T-cell (primary cell): ENCODE measurements around the gene TSPAN18. TPM values are rescaled to one million over a fixed set of nuclear protein-coding genes. Genes with fewer than 3 reads are reported as not detected.

ENCODE experiments used
- ATAC-seq, 4 experiments: fragments of 200-7000 bp in 3 of 4; fragments of 150-1000 bp in 1 of 4; cut with Tn5 transposase; replicated peaks in 1 of 4; 1 replicate in 3 of 4; 2 replicates in 1 of 4; pipeline ENCODE4 v1.10.0; 2021; ENCODE audit warnings: moderate library complexity in 3 of 4, mild to moderate bottlenecking in 2 of 4, moderate number of reproducible peaks in 1 of 4
- CTCF ChIA-PET, 2 donors: fragments of 300-600 bp; sonication (Branson Sonifier 250); formaldehyde crosslinking; loops; one replicate each; lab custom pipeline; 2022; ENCODE audit warnings: antibody characterized with exemption in 2 of 2; lab: Charles Lee
- POLR2A ChIA-PET, 2 donors: fragments of 300-600 bp; sonication (Branson Sonifier 250); formaldehyde crosslinking; loops; one replicate each; lab custom pipeline; 2022; ENCODE audit warnings: antibody characterized with exemption in 2 of 2; lab: Charles Lee
- DNase-seq, 35 experiments: peaks; one replicate each; pipeline versions ENCODE4 v3.0.0 to v3.0.0-alpha.2; 2013 to 2023
- H3K27ac ChIP-seq: one replicate; pipeline ENCODE4 v1.5.1; 2013; ENCODE audit warnings: low read length
- H3K27me3 ChIP-seq, 2 experiments: replicated peaks in 1 of 2; 1 replicate in 1 of 2; 2 replicates in 1 of 2; pipeline versions ENCODE4 v1.6.1 to v1.7.0; 2013; ENCODE audit warnings: low read length in 1 of 2, mixed read lengths in 1 of 2; ENCODE audit not compliant: control insufficient read depth in 2 of 2, insufficient read depth in 2 of 2; ENCODE audit errors: extremely low read depth in 1 of 2
- H3K36me3 ChIP-seq, 2 donors: 1 replicate in 1 of 2; 2 replicates in 1 of 2; pipeline versions ENCODE4 v1.6.1 to v1.7.0; 2013; ENCODE audit warnings: low read length in 1 of 2; ENCODE audit not compliant: control insufficient read depth in 2 of 2, insufficient read depth in 1 of 2; ENCODE audit errors: extremely low read depth in 1 of 2
- H3K4me1 ChIP-seq, 2 experiments: 1 replicate in 1 of 2; 2 replicates in 1 of 2; pipeline versions ENCODE4 v1.6.1 to v1.7.0; 2013; ENCODE audit warnings: low read length in 2 of 2, mixed read lengths in 1 of 2; ENCODE audit not compliant: insufficient read depth in 2 of 2, control insufficient read depth in 1 of 2; ENCODE audit errors: extremely low read depth in 1 of 2
- H3K4me3 ChIP-seq, 2 donors: 1 replicate in 1 of 2; 2 replicates in 1 of 2; pipeline versions ENCODE4 v1.5.1 to v1.7.0; 2013; ENCODE audit warnings: mild to moderate bottlenecking in 2 of 2, low read length in 1 of 2, moderate library complexity in 1 of 2; ENCODE audit not compliant: control insufficient read depth in 1 of 2; ENCODE audit errors: extremely low read depth in 1 of 2
- H3K9me3 ChIP-seq: 2 replicates; pipeline ENCODE4 v1.7.0; 2013
- H3K27ac Mint-ChIP-seq, 2 donors: one replicate each; pipeline ENCODE4 v1.8.0; 2020 to 2021; ENCODE audit warnings: mild to moderate bottlenecking in 2 of 2, mixed read lengths in 2 of 2
- H3K27me3 Mint-ChIP-seq, 2 donors: one replicate each; pipeline ENCODE4 v1.8.0; 2021 to 2022; ENCODE audit warnings: mixed read lengths in 2 of 2
- H3K36me3 Mint-ChIP-seq: one replicate; pipeline ENCODE4 v1.8.0; 2021; ENCODE audit warnings: mixed read lengths
- H3K4me1 Mint-ChIP-seq, 3 donors: one replicate each; pipeline ENCODE4 v1.8.0; 2020 to 2022; ENCODE audit warnings: mixed read lengths in 3 of 3, mild to moderate bottlenecking in 1 of 3
- H3K4me3 Mint-ChIP-seq, 3 donors: one replicate each; pipeline ENCODE4 v1.8.0; 2020 to 2022; ENCODE audit warnings: mild to moderate bottlenecking in 3 of 3, mixed read lengths in 3 of 3, moderate library complexity in 3 of 3
- H3K9me3 Mint-ChIP-seq, 3 donors: one replicate each; pipeline ENCODE4 v1.8.0; 2020 to 2022; ENCODE audit warnings: mixed read lengths in 3 of 3
- WGBS: methylation state at CpG from one replicate; pipeline ENCODE4 v1.1.5; 2013; ENCODE audit warnings: missing lambda C conversion rate; ENCODE audit not compliant: insufficient coverage; 5-methylcytosine and 5-hydroxymethylcytosine counted together
- total RNA-seq, 35 experiments: library from RNA in 6 of 35; stranded (reverse) in 6 of 35; fragments of 120-200 nt in 1 of 35; gene quantifications; one replicate each; pipeline versions ENCODE4 v1.2.1 to v1.2.4 and lab custom pipeline; 2013 to 2026

Gene TSPAN18
- total RNA-seq, 5 donors from 2014 or later (not counting 1 experiment from before 2014, with no cell fraction given): 18.4 to 59.1 (median 25.7) TPM

DNA sequence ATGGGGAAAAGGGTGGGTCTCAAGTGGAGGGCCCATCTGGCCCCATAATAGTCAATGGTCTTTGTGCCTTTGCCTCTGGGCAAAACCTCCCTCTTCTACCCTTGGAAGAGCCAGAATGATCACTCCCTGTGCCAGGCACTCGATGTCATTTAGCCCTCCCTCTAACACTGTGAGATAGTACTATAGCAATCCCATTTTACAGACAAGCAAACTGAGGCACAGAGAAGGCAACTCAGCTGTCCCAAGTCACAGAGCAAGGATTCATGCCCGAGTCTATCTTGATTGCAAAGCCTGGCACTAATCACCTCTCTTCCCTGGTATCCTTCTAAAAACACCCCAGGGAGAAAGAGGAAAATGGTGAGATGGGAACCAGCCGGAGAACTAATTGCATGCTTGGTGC lies 147.5 kb downstream of the TSPAN18 start:
- no CpG with 5 or more reads among the region's 3 CpGs for WGBS
- Mint-ChIP-seq H3K4me1 (peaks cover 0 to 8% (median 8%) of the 10 kb centered on the region in 3 donors), H3K4me3 (no peak overlapping the region), H3K36me3 (peaks cover 27% of the 10 kb centered on the region), H3K27me3 (no peaks in the 10 kb centered on the region), H3K27ac (no peak overlapping the region), H3K9me3 (peaks cover 0 to 8% (median 0%) of the 10 kb centered on the region in 3 donors)
- DNase-seq: no peak
- H3K36me3 ChIP-seq: no peaks in the 10 kb centered on the region
- H3K9me3 ChIP-seq: no peaks in the 10 kb centered on the region
- peaks cover 0 to 7% of the 10 kb centered on the region in 2 experiments for H3K27me3 ChIP-seq
- no peak for ATAC-seq
- no peaks in the 10 kb centered on the region for H3K4me1 ChIP-seq
- CTCF ChIA-PET: no interaction called here
- POLR2A ChIA-PET: no interaction called here
- H3K27ac ChIP-seq: no peak overlapping the region
- H3K4me3 ChIP-seq: no peak overlapping the region

DNA sequence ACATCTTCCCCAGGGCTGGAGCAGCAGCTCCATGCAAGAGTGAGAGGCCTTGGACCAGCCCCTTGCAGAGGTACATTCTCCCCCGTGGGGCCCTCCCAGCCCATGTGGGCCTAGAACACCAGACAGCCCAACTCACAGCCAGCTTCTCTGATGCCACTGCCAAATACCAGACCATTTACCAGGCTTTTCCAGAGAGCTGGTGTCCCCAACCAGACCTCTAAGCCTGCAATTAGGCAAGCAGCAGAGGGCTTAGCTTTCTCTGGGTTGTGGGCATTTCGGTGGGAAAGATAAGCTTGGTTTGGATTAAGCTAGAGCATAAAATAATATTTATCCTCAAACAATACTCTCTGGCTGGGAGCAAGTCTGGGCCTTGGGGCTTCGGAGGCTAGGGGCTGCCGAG lies 148.3 kb downstream of the TSPAN18 start:
- Histone ChIP-seq H3K4me1 (no peaks in the 10 kb centered on the region), H3K4me3 (no peak overlapping the region), H3K9me3 (no peaks in the 10 kb centered on the region), H3K27ac (no peak overlapping the region), H3K36me3 (peaks cover 0 to 2% of the 10 kb centered on the region in 2 donors), H3K27me3 (peaks cover 0 to 7% of the 10 kb centered on the region in 2 experiments)
- H3K9me3 Mint-ChIP-seq: peaks cover 0 to 8% (median 0%) of the 10 kb centered on the region in 3 donors
- H3K27me3 Mint-ChIP-seq: no peaks in the 10 kb centered on the region
- DNase-seq (no peak), ATAC-seq (no peak)
- WGBS: 100% methylated on average over 1 of the region's 4 CpGs
- POLR2A ChIA-PET: no interaction called here
- peaks cover 24% of the 10 kb centered on the region for H3K36me3 Mint-ChIP-seq
- peaks cover 0 to 7% (median 5%) of the 10 kb centered on the region in 3 donors for H3K4me1 Mint-ChIP-seq
- no peak overlapping the region for H3K4me3 Mint-ChIP-seq
- CTCF ChIA-PET: no interaction called here
- no peak overlapping the region for H3K27ac Mint-ChIP-seq

DNA sequence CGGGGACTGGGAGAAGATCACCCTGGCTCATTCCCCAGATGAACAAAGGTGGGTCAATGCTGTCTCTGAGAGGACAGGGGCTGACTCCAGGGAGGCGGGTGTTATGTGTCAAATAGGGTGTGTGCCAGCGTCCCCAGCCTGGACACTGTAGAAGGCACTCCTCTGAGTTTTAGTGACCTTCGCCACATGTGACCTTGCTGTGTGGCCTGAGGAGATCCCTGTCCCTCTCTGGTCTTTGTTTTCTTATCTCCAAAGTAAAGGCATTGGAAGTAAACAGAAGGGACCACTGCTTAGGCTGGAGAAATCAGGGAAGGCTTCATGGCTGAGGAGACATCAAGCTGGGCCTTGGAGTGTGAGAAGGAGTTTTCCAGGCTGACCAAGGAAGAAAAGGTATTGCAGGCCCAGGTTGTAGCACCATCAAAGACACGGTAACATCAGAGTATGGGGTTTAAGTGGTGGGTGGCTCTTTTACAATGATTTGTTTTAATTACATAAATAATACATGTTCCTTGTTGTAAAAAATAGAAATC lies 149.5 kb downstream of the TSPAN18 start:
- no peaks in the 10 kb centered on the region for H3K4me1 ChIP-seq
- Mint-ChIP-seq H3K4me1 (no peaks in the 10 kb centered on the region), H3K36me3 (peaks cover 12% of the 10 kb centered on the region), H3K27me3 (no peaks in the 10 kb centered on the region), H3K9me3 (peaks cover 0 to under 1% (median 0%) of the 10 kb centered on the region in 3 donors), H3K27ac (no peak overlapping the region), H3K4me3 (no peak overlapping the region)
- H3K27me3 ChIP-seq: peaks cover 0 to 7% of the 10 kb centered on the region in 2 experiments
- no peak overlapping the region for H3K4me3 ChIP-seq
- ChIA-PET POLR2A (no interaction called here), CTCF (interaction anchor here in 1 of 2 donors (1.0 kb wide), 1 partner anchor 19 kb away, joined by 3 read pairs; no protein-coding TSS in a partner anchor)
- ATAC-seq (no peak), DNase-seq (no peak)
- H3K36me3 ChIP-seq: peaks cover 0 to 2% of the 10 kb centered on the region in 2 donors
- H3K9me3 ChIP-seq: no peaks in the 10 kb centered on the region
- H3K27ac ChIP-seq: no peak overlapping the region
- WGBS: 93% methylated on average over 2 of the region's 5 CpGs

DNA sequence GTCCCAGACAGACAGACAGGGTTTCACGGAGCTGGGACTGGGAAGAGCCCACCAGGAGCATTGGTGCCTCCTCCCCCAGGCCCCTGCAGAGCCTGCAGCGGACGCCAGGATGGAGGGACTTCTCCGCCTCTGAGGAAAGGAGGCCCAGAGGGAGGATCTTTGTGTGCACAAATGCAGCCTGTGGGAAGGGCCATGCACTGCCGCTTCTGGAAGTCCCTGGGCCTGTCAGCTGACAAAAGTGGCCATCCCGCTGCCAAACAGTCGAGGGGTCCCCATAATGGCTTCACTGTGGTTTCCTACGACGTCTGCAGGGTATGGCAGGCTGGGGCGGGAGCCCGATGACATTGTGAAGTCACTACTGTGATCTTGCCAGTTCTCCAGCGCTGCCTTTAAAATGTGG lies 150.1 kb downstream of the TSPAN18 start:
- H3K27me3 ChIP-seq: peaks cover 0 to 7% of the 10 kb centered on the region in 2 experiments
- 82% methylated on average over 10 of the region's 12 CpGs for WGBS
- no peaks in the 10 kb centered on the region for H3K4me1 ChIP-seq
- peaks cover 0 to 2% of the 10 kb centered on the region in 2 donors for H3K36me3 ChIP-seq
- H3K36me3 Mint-ChIP-seq: peaks cover 7% of the 10 kb centered on the region
- no peak overlapping the region for H3K27ac Mint-ChIP-seq
- H3K4me3 ChIP-seq: no peak overlapping the region
- CTCF ChIA-PET: interaction anchor here in 1 of 2 donors (1.0 kb wide), 1 partner anchor 18 kb away, joined by 3 read pairs; no protein-coding TSS in a partner anchor
- no peaks in the 10 kb centered on the region for H3K9me3 ChIP-seq
- H3K9me3 Mint-ChIP-seq: no peaks in the 10 kb centered on the region
- H3K27me3 Mint-ChIP-seq: no peaks in the 10 kb centered on the region
- POLR2A ChIA-PET: no interaction called here
- no peaks in the 10 kb centered on the region for H3K4me1 Mint-ChIP-seq
- no peak overlapping the region for H3K27ac ChIP-seq
- ATAC-seq: no peak
- no peak for DNase-seq
- no peak overlapping the region for H3K4me3 Mint-ChIP-seq

DNA sequence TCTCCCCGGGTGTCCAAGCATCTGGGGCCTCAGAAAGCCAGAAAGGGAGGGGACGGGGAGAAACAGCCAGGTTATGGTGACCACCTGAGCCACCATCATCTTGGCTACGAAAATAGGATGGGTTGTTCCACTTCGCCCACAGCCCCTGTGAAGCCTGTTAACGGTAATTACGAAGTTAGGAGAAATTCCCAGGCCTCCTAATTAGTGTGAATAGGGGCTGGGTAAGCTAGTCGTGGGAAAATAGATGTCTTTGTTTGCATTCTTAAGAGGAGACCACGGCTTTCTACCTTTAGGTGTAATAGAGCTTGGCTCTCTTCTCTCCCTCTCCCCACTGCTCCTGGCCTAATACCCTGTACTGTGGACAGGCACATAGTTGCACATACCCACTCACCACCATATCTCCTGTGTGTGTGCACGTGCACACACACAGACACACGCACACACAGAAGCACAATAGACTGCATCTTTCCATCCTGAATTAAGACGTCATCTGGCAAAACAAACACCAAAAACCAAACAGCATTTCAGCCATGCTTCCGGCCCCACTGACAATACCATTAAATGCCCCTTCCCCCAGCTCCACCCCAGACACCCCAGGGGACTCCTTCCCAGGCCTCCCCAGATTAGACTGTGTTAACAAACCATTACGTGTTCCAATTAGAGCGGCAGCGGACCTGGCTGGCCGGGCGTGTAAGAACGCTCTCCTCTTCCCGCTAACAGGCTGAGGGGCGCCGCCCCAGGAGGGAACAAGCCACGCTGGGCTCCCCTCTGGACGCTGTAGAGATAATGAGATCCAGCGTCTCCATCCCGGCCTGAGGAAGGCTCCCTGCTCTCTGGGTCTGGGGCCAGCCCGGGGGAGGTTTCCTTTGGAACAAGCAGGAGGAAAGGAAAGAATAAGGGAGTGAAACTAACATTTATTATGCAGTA lies 151.1 kb downstream of the TSPAN18 start:
- Mint-ChIP-seq H3K27me3 (no peaks in the 10 kb centered on the region), H3K4me1 (peaks cover 0 to 3% (median 0%) of the 10 kb centered on the region in 3 donors), H3K4me3 (no peak overlapping the region), H3K36me3 (peaks cover 7% of the 10 kb centered on the region), H3K27ac (no peak overlapping the region), H3K9me3 (no peaks in the 10 kb centered on the region)
- H3K4me3 ChIP-seq: no peak overlapping the region
- peaks cover 2% of the 10 kb centered on the region in 2 donors for H3K36me3 ChIP-seq
- CTCF ChIA-PET: interaction anchor here in 1 of 2 donors (0.6 kb wide), 2 partner anchors 34 kb away, joined by 4 read pairs; no protein-coding TSS in a partner anchor
- H3K27me3 ChIP-seq: peaks cover 0 to 7% of the 10 kb centered on the region in 2 experiments
- H3K9me3 ChIP-seq: no peaks in the 10 kb centered on the region
- no peak overlapping the region for H3K27ac ChIP-seq
- WGBS: 86% methylated on average over 13 of the region's 26 CpGs
- DNase-seq (no peak), ATAC-seq (no peak)
- POLR2A ChIA-PET: no interaction called here
- no peaks in the 10 kb centered on the region for H3K4me1 ChIP-seq

DNA sequence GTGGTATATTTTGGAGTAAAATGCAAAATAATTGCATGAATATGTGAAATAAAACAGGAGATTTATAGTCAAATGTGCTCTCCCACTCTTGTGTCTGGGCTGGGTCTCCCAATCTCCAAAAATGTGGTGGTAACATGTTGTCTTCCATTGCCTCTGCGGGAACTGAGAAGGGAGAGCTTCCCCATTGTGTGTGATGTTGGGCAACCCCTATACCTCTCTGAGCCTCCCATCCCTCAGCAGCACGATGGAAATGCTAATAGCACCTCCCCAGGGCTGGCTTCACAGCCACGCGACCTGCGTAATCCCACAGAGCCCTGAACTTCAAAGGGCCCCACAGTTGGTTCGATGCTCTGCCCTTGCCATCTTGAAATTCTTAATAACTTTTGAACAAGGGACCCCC lies 151.9 kb downstream of the TSPAN18 start:
- ChIA-PET POLR2A (no interaction called here), CTCF (no interaction called here)
- Mint-ChIP-seq H3K36me3 (peaks cover 9% of the 10 kb centered on the region), H3K4me3 (no peak overlapping the region), H3K4me1 (peaks cover 0 to 8% (median 5%) of the 10 kb centered on the region in 3 donors), H3K27ac (no peak overlapping the region), H3K27me3 (no peaks in the 10 kb centered on the region), H3K9me3 (no peaks in the 10 kb centered on the region)
- ATAC-seq (no peak), DNase-seq (no peak)
- Histone ChIP-seq H3K4me1 (no peaks in the 10 kb centered on the region), H3K9me3 (no peaks in the 10 kb centered on the region), H3K27me3 (peaks cover 0 to 7% of the 10 kb centered on the region in 2 experiments), H3K4me3 (no peak overlapping the region), H3K27ac (no peak overlapping the region), H3K36me3 (peaks cover 2 to 4% of the 10 kb centered on the region in 2 donors)
- WGBS: 77% methylated on average over 5 of the region's 6 CpGs
